GM10847 (cell line): Measurements from ENCODE around the gene SC5D.

Experiments used
- POLR2A ChIP-seq: IDR thresholded peaks from 2 replicates; pipeline ENCODE4 v1.6.1; 2011; ENCODE audit not compliant: insufficient read length; ENCODE audit errors: extremely low read depth

Gene SC5D

GRCh38 chr11:121336279-121336937, 43.8 kb downstream of the SC5D start:
- no peak for TF ChIP-seq POLR2A

GRCh38 chr11:121337078-121337477, 44.5 kb downstream of the SC5D start:
- TF ChIP-seq POLR2A = no peak

DNA sequence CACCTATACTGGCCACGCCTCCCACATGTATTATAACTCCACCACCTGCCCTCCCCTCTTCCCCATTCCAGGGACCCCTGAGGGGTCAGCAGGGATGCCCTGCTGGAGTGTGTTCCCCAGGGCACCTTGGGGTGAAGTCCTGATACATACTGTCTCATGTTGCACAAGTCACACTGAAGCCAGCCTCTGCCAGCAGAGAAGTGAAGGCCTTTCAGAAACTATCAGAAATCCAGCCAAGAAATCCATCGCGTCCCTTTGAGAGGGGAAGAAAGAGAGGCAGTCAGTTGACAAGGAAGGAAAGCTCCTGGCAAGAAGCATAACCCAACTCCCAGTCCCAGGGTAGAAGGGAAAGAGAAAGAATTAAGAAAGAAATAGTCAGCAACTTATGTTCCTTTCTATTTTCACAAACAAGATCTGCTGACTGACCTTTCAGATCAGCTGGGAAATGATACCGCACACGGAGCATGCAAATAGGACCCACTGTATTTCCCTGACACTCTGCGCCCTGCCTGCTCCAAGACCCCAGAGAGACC, 45.2 kb downstream of the SC5D start:
- TF ChIP-seq POLR2A = no peak

DNA sequence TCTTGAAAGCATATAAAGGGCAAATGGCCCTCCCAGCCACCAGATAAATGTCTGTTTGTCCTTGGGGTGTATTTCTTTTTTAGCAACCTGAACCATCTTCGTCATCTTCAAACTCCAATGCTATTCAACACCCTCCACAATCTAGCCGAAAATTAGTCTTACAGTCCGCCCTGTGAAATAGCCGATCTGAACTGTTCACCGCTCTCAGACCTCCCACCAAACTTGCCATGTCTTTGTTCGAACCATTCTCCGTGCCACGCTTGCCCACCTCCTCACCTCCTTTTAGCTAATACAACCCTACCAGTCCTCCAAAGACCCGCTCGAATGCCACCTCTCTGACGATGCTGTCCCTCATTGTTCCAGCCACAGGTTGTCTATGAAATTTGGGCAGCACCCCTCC, 46.0 kb downstream of the SC5D start:
- no peak for TF ChIP-seq POLR2A

DNA sequence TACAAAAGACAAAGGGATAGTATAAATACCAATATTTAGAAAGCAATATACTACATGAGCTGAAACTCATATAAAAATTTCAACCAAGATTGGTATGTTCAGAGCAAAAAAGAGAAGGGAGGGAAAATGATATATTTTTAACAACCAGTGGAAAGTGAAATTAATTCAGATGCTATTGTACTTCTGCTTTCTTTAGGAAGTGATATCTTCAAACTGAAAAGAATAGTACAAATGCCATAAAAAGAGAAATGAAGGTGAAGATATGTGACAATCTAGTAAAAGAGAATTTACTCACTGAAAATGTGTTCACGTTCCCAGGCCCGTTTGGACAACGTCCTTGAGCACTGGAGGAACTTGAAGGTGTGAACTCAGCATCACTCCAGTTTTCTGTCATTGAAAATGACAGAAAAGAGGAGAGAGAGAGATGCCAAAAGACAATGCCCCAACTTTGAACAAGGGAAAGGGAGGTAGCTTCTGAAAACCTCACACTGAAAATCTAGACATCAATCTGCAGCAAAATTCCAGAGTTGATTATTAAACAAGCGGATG, 47.5 kb downstream of the SC5D start:
- no peak for TF ChIP-seq POLR2A

DNA sequence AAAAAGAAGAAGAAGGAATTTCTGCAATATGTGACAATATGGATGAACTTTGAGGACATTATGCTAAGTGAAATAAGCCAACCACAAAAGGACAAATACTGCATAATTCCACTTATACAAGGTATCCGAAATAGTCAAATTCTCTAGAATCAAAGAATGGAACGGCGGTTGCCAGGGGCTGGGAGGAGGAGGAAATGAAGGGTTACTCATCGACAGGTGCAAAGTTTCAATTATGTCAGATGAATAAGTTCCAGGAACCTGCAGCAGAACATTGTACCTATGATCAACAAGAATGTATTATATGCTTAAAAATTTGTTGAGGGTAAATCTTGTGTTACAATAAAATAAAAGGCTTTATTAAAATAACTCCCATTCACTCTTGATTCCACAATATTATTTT, 49.0 kb downstream of the SC5D start:
- no peak for TF ChIP-seq POLR2A

GRCh38 chr11:121344824-121345223, 52.3 kb downstream of the SC5D start:
- TF ChIP-seq POLR2A = no peak

DNA sequence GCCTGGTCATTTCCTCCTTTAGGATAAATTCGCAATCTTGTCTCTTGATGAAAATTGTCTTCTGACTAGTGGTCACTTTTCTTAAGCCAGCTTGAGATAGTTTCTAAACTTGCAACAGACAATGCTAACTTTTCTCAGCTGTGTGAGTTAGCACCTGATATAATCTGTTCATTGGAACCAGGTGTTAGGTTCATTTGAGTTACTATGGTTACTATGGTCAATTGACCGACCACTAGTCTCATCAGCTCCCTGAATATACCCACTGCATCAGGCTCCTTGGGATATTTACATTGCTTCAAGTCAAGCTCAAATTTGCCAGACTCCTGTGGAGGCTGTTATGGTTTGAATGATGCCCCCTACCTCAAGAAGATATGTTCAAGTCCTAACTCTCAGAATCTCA, 54.5 kb downstream of the SC5D start:
- no peak for TF ChIP-seq POLR2A

DNA sequence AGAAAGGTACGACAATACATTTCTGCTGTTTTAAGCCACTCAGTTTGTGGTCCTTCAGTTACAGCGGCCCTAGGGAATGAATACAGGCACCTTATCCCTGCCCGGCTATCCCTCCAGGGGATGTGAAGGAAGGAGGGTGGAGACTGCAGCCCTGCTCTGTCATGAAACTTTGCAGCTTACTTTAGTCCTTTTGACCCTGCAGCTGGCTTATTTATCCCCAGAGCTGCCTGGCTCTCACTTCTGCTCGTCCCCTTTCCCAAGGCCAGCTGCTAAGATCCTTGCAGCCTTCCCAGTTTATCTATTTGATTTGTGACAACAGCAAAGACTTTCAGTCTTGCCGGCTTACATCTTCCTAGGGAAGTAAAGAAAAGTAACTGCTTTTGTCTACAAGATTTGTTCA, 55.2 kb downstream of the SC5D start:
- TF ChIP-seq POLR2A = no peak

DNA sequence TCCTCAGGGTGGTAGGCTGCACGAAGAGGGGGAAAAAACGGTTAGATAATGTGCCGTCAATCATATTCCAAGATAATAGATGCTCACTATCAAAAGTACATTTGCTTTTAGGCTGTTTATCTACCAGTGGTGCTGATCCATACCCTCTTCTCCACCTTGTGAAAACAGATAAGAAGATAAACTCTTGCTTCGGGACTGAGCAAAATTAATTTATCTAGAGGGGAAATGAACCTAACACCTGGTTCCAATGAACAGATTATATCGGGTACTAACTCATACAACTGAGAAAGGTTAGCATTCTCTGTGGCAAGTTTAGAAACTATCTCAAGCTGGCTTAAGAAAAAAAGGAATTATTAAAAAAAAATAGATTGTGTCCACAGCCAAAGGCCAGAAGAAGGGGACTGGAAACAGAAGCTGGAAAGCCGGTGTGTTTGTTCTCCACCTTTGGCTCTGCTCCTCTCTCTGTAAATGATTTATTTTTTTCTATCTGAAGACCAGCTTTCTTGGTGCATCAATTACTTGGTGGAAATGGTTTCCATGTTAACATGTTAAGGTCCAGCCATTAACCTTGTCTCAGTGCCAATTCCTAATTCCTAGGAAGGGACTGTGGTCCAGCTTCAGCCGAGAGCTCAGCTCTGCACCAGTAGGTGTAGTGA, 55.8 kb downstream of the SC5D start:
- no peak for TF ChIP-seq POLR2A

DNA sequence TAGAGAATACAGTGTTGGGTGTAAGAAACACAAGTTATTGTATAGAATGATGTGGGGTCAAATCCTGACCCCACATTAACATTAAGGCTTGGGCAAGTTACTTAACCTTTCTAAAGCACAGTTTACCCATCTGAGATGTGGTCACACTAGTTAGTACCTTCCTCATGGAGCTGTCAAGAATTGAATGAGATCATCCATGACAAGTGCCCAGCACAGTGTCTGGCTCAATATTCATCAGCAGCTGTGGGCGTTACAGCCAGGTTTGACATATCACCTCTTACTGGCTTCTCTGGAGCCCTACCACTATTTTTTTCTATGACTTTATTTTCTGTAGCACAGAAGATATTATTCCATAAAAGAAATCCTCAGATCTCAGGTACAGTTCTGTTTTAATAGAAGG, 57.2 kb downstream of the SC5D start:
- TF ChIP-seq POLR2A = no peak

- no peak for TF ChIP-seq POLR2A
These were observed 57.9 kb downstream of the SC5D start for GRCh38 chr11:121350314-121351082.

DNA sequence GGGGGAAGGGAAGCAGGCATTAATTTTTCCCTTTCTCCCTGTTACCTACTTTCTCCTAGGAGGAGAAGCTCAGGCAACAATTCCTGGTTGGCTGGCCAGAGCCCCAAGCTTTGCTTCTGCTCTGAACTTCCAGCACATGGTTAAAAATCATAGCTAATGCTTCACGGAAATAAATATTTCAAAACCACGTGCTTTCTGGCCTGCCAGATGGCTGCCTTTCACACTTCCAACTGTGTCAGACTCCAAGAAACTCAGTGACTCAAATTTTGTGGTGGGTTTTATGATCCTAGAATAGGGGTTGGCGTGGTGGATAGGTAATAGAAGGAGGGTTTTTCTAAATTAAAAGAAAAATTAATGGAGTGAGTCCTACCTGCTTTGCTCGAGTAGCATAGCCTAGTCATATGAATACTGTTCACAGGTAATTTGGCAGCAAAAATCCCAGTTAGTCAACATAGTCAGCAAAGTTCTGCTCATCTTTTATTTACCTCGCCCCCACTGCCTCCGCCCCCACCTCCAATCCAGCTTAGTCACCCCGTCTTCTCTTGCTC, 58.6 kb downstream of the SC5D start:
- no peak for TF ChIP-seq POLR2A

- TF ChIP-seq POLR2A = no peak
These were observed 59.8 kb downstream of the SC5D start for GRCh38 chr11:121352251-121352891.

DNA sequence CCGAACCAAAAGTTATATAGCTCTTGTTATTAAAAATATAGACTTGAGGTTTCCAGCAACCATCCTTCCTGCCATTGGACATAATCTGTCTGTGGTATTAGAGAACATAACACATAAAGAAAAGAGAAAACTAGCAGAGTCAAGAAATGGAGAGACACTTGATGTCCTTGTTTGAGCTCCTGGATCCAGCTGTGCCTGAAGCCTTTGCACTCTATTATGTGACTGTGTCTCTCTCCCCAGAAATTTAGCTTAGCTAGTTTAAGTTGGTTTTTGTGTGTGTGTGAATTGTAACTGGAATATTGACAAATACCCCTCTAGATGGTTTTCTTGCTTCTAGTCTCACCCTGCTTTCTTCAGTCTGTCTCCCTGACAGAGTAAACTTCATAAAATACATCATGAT, 61.6 kb downstream of the SC5D start:
- TF ChIP-seq POLR2A = no peak
